Esophagus squamous epithelium (tissue), 4 donors: Measurements from ENCODE around the gene SCN8A.

Source experiments
- POLR2A ChIP-seq, 4 donors: fragments of 450-650 bp; IDR thresholded peaks; one replicate each; pipeline ENCODE4 v1.6.1; 2017; ENCODE audit warnings: antibody characterized with exemption in 4 of 4, mild to moderate bottlenecking in 4 of 4, moderate library complexity in 3 of 4
- TF ChIP-seq, protein P1 (sequence below), 6 experiments: fragments of 450-650 bp in 4 of 6; fragments of 200-600 bp in 2 of 6; sonication (generic) in 2 of 6; IDR thresholded peaks; one replicate each; pipeline ENCODE4 v1.5.1; 2016 to 2019; ENCODE audit warnings: antibody characterized with exemption in 6 of 6, mild to moderate bottlenecking in 4 of 6, moderate library complexity in 4 of 6

DNA sequence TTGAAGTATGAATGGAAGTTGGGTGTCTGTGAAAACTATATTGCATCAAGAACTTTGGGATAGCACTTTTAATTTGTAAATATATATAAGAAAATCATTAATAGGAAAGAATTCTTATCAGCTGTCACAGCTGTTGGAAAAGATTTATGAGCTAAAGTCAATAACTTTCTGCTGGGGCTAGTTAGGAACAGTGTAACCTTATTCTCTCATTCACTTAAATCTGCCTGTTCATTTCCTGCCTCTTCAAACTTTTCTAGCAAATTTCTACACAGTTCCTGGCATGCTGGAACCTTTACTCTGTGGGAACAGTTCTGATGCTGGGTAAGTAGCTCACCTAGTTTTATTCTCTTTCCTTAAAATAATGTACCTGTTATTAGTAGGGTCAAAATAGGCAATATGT is 109.9 kb downstream of the SCN8A start:
- TF ChIP-seq, protein P1, sequence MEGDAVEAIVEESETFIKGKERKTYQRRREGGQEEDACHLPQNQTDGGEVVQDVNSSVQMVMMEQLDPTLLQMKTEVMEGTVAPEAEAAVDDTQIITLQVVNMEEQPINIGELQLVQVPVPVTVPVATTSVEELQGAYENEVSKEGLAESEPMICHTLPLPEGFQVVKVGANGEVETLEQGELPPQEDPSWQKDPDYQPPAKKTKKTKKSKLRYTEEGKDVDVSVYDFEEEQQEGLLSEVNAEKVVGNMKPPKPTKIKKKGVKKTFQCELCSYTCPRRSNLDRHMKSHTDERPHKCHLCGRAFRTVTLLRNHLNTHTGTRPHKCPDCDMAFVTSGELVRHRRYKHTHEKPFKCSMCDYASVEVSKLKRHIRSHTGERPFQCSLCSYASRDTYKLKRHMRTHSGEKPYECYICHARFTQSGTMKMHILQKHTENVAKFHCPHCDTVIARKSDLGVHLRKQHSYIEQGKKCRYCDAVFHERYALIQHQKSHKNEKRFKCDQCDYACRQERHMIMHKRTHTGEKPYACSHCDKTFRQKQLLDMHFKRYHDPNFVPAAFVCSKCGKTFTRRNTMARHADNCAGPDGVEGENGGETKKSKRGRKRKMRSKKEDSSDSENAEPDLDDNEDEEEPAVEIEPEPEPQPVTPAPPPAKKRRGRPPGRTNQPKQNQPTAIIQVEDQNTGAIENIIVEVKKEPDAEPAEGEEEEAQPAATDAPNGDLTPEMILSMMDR (IDR thresholded peaks at IDR 0.05) = no peak
- TF ChIP-seq POLR2A (IDR thresholded peaks at IDR 0.05) = no peak
